ENCODE results near the gene FANCC. TPM values are rescaled to one million over a fixed set of nuclear protein-coding genes. Genes with fewer than 3 reads are reported as not detected.

Gene FANCC
- total and polyA plus RNA-seq, 9 donors, result 9.8 to 16.4 (median 15.0) TPM

DNA sequence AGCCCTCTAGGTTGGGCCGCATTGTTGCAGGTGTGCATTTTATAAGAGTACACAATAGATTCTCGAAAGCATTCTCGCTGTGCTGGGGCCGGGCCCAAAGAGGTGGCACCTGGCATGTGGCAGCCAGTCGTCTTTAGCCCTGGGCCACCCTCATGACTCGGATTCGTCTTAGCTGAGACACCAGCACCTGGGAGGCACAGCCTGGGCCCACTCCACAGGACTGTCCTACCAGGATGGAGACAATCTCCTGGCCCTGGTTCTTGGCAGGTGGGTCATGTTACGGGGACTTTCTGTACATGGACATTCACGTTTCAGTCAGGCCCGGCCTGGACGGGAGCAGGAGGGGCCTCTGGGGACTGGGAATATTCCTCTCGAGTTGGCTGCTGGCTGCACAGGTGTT lies 212.5 kb downstream of the FANCC start:
- Histone ChIP-seq H3K4me1 (ENCODE audit: control insufficient read depth, insufficient read depth, low read length) (peaks cover 57% of the 10 kb centered on the region), H3K36me3 (ENCODE audit: control insufficient read depth, insufficient read depth, low read length) (peaks cover 54% of the 10 kb centered on the region), H3K4me3 (ENCODE audit: low read length) (no peak overlapping the region), H3K9me3 (replicated peaks; ENCODE audit: control insufficient read depth, low read depth, low read length) (no peaks in the 10 kb centered on the region), H3K27me3 (ENCODE audit: control insufficient read depth, insufficient read depth, low read length) (no peaks in the 10 kb centered on the region), H3K27ac (ENCODE audit: low read length) (no peak overlapping the region)
- DNase-seq, result no peak
- 90% methylated on average over 7 of the region's 12 CpGs for WGBS (ENCODE audit: insufficient coverage)

DNA sequence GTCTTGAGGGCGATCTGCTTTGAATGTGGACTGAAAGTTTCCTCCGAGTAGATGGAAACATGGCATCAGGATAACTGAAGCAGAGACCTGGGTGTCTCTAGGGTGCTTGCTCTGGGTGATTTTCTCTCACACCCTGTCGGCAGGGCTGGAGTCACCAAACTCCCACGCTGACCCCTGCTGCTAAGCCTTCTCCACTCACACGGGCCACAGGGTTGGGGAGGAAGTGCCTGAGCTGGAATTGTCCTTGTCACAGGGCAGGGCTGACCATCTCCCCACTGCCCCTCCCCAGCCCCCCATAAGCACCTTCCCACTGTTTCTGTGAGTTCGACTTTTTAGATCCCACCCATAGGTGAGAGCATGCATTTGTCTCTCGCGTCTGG lies 212.9 kb downstream of the FANCC start:
- Histone ChIP-seq H3K4me3 (ENCODE audit: low read length) (no peak overlapping the region), H3K4me1 (ENCODE audit: control insufficient read depth, insufficient read depth, low read length) (peaks cover 60% of the 10 kb centered on the region), H3K27ac (ENCODE audit: low read length) (no peak overlapping the region), H3K36me3 (ENCODE audit: control insufficient read depth, insufficient read depth, low read length) (peaks cover 54% of the 10 kb centered on the region), H3K27me3 (ENCODE audit: control insufficient read depth, insufficient read depth, low read length) (no peaks in the 10 kb centered on the region), H3K9me3 (replicated peaks; ENCODE audit: control insufficient read depth, low read depth, low read length) (no peaks in the 10 kb centered on the region)
- WGBS (ENCODE audit: insufficient coverage), result 79% methylated on average over 4 of the region's 8 CpGs
- no peak for DNase-seq

DNA sequence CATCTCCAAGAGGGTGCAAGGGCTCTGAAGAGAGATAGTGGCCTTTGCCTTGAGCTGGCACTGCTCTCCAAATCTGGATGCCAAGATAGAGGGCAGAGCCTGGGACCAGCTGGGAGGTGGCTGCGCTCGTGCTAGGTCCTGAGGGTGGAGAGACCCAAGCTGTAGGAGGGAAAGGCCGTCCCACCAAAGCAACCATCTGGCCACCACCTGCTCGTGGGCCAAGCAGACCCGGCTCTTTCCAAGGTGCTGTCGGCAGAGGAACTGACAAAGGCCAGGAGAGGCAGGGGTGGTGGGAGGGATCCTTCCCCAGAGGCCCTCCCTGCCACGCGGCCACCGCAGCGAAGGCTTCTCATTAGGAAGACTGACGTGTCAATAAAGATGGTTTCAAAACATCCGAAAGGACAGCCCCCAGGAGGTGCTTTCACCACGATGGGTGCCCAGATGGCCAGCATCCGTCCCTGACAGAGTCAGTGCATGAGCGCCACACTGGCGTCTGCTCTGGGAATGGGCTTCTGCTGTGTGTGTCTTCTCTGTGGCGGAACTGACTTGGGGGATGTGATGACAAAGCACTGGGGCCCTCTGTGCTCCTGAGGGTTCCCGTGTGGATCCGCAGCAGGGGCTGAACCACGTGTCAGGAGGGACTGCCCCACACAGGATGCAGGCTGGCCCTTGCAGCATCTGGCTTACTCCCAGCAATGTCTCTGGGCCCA lies 213.5 kb downstream of the FANCC start:
- WGBS (ENCODE audit: insufficient coverage), result 57% methylated on average over 19 of the region's 20 CpGs
- Histone ChIP-seq H3K36me3 (ENCODE audit: control insufficient read depth, insufficient read depth, low read length) (peaks cover 53% of the 10 kb centered on the region), H3K4me3 (ENCODE audit: low read length) (no peak overlapping the region), H3K27ac (ENCODE audit: low read length) (peak overlapping the region; percentile 56), H3K9me3 (replicated peaks; ENCODE audit: control insufficient read depth, low read depth, low read length) (no peaks in the 10 kb centered on the region), H3K4me1 (ENCODE audit: control insufficient read depth, insufficient read depth, low read length) (peaks cover 62% of the 10 kb centered on the region), H3K27me3 (ENCODE audit: control insufficient read depth, insufficient read depth, low read length) (no peaks in the 10 kb centered on the region)
- peak; percentile 37 for DNase-seq

DNA sequence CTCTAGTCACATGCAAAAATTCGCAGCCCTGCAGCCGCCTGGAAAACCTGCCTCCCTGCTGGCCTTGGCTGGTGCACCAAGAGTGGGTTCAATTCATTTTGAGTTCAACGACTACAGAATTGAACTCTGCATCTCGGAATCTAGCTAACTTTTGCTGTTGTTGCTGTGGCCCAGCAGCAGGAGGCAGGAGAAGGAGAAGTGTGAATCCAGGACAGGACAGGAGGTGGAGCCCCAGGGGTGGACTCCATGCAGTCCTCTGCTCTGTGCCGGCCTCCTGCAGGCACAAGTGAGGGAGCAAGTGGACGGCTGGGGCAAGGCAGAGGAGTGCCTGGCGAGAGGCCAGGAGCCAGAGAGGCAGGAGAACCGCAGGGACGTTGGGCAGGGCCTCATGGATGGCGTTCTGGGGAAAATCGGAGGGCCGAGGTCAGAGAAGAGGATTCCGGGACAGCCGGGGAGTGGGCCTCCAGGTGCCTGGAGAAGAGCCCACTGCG lies 214.2 kb downstream of the FANCC start:
- DNase-seq, result no peak
- Histone ChIP-seq H3K4me3 (ENCODE audit: low read length) (no peak overlapping the region), H3K27ac (ENCODE audit: low read length) (peak overlapping the region; percentile 56), H3K27me3 (ENCODE audit: control insufficient read depth, insufficient read depth, low read length) (no peaks in the 10 kb centered on the region), H3K9me3 (replicated peaks; ENCODE audit: control insufficient read depth, low read depth, low read length) (no peaks in the 10 kb centered on the region), H3K4me1 (ENCODE audit: control insufficient read depth, insufficient read depth, low read length) (peaks cover 66% of the 10 kb centered on the region), H3K36me3 (ENCODE audit: control insufficient read depth, insufficient read depth, low read length) (peaks cover 52% of the 10 kb centered on the region)
- 66% methylated on average over 15 of the region's 15 CpGs for whole genome bisulfite sequencing (ENCODE audit: insufficient coverage)

DNA sequence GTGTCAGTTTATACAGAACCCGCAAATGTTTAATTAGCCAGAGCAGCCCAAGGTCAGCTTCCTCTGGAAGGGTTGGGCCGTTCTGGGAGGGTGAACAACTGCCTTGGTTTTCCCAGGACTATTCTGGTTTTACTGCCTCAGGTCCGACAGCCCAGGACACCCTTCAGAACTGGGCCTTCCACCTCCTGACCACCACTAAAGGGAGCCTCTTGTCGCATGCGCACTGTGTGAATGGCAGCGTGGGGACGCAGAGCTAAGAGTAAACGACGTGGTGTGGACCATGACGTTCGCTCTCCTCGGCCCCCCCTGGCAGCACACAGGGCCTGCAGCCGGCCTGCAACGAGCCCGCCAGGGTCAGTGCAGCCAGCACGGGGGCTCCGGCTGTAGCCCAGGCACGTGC lies 214.9 kb downstream of the FANCC start:
- no peak overlapping the region for H3K27ac ChIP-seq (ENCODE audit: low read length)
- H3K9me3 ChIP-seq (replicated peaks; ENCODE audit: control insufficient read depth, low read depth, low read length), result no peaks in the 10 kb centered on the region
- peaks cover 68% of the 10 kb centered on the region for H3K4me1 ChIP-seq (ENCODE audit: control insufficient read depth, insufficient read depth, low read length)

DNA sequence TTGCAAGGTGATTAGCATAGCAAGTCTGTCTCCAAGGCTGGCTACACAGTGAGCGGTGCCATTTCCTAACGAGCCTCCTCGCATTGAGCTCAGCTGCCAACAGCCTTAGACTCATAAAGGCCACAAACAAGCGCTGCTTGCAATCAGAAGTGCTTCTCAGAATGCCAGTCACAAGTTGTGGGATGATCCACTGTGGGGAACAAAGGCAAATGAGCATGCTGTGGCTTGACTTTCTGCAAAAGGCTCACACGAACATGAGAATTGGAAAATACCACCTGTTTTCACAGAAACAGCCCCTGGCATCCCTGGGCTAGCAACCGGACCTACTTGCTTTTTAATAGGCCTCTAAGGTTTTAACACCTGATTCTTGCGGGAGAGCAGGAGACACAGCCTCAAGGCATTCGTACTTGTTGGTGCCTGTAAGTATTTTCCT lies 215.5 kb downstream of the FANCC start:
- no peaks in the 10 kb centered on the region for H3K9me3 ChIP-seq (replicated peaks; ENCODE audit: control insufficient read depth, low read depth, low read length)
- no peaks in the 10 kb centered on the region for H3K27me3 ChIP-seq (ENCODE audit: control insufficient read depth, insufficient read depth, low read length)
- peaks cover 59% of the 10 kb centered on the region for H3K36me3 ChIP-seq (ENCODE audit: control insufficient read depth, insufficient read depth, low read length)
- peaks cover 63% of the 10 kb centered on the region for H3K4me1 ChIP-seq (ENCODE audit: control insufficient read depth, insufficient read depth, low read length)
- DNase-seq, result no peak
- no peak overlapping the region for H3K27ac ChIP-seq (ENCODE audit: low read length)
- H3K4me3 ChIP-seq (ENCODE audit: low read length), result no peak overlapping the region
- 52% methylated on average over 6 of the region's 8 CpGs for WGBS (ENCODE audit: insufficient coverage)

More for the DNA sequence above, 214.9 kb downstream of the FANCC start:
- Histone ChIP-seq H3K36me3 (ENCODE audit: control insufficient read depth, insufficient read depth, low read length) (peaks cover 57% of the 10 kb centered on the region), H3K4me3 (ENCODE audit: low read length) (no peak overlapping the region), H3K27me3 (ENCODE audit: control insufficient read depth, insufficient read depth, low read length) (no peaks in the 10 kb centered on the region)
- no peak for DNase-seq
- 76% methylated on average over 18 of the region's 18 CpGs for WGBS (ENCODE audit: insufficient coverage)

DNA sequence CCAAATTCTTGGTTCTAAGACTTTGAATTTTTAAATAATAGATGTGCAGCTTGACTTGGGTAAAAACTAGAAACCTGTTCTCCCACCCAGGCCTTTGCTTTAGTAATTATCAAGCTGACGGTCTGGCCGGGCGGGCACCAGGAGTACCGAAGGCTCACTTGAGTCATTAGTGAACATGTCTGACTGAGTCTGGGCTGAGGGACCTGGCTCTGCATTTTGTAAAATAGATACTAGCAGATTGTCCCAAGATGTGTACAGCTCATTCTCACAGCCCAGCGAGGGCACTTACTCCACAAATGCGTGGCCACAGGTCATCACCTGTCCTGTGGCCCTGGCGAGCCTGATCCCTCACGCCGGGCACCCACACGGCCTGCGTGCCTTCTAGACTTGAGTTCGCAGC lies 216.2 kb downstream of the FANCC start:
- DNase-seq, result no peak
- peaks cover 62% of the 10 kb centered on the region for H3K4me1 ChIP-seq (ENCODE audit: control insufficient read depth, insufficient read depth, low read length)
- WGBS (ENCODE audit: insufficient coverage), result 92% methylated on average over 11 of the region's 12 CpGs

DNA sequence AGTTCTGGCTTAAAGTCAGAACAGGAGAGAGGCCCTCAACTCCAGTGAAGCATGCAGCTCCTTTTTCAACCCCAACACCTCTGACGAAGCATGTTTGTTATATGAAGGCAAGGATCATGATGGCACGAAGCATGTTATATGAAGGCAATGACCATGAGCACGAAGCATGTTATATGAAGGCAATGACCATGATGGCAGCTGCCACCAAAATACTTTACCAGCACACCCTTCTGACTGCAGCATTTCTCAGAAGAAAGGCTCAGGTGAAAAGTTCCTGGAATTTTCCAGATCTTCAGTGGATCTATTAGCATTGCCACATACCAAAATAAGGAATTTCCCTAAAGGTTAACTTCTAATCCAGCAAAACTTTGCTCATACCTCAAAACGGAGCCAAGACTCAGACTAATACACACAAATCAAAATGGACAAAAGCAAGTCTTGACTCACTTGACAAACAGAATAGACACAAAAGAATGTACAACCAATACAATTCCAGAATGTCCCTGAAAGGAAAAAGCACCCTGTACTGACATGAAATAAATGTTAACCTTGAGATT lies 217.4 kb downstream of the FANCC start:
- Histone ChIP-seq H3K36me3 (ENCODE audit: control insufficient read depth, insufficient read depth, low read length) (peaks cover 47% of the 10 kb centered on the region), H3K4me1 (ENCODE audit: control insufficient read depth, insufficient read depth, low read length) (peaks cover 73% of the 10 kb centered on the region), H3K27me3 (ENCODE audit: control insufficient read depth, insufficient read depth, low read length) (no peaks in the 10 kb centered on the region), H3K4me3 (ENCODE audit: low read length) (no peak overlapping the region), H3K9me3 (replicated peaks; ENCODE audit: control insufficient read depth, low read depth, low read length) (no peaks in the 10 kb centered on the region), H3K27ac (ENCODE audit: low read length) (no peak overlapping the region)
- WGBS (ENCODE audit: insufficient coverage), result 100% methylated on average over 1 of the region's 4 CpGs
- no peak for DNase-seq

More for the DNA sequence above, 216.2 kb downstream of the FANCC start:
- Histone ChIP-seq H3K36me3 (ENCODE audit: control insufficient read depth, insufficient read depth, low read length) (peaks cover 54% of the 10 kb centered on the region), H3K27me3 (ENCODE audit: control insufficient read depth, insufficient read depth, low read length) (no peaks in the 10 kb centered on the region), H3K9me3 (replicated peaks; ENCODE audit: control insufficient read depth, low read depth, low read length) (no peaks in the 10 kb centered on the region), H3K27ac (ENCODE audit: low read length) (no peak overlapping the region), H3K4me3 (ENCODE audit: low read length) (no peak overlapping the region)

DNA sequence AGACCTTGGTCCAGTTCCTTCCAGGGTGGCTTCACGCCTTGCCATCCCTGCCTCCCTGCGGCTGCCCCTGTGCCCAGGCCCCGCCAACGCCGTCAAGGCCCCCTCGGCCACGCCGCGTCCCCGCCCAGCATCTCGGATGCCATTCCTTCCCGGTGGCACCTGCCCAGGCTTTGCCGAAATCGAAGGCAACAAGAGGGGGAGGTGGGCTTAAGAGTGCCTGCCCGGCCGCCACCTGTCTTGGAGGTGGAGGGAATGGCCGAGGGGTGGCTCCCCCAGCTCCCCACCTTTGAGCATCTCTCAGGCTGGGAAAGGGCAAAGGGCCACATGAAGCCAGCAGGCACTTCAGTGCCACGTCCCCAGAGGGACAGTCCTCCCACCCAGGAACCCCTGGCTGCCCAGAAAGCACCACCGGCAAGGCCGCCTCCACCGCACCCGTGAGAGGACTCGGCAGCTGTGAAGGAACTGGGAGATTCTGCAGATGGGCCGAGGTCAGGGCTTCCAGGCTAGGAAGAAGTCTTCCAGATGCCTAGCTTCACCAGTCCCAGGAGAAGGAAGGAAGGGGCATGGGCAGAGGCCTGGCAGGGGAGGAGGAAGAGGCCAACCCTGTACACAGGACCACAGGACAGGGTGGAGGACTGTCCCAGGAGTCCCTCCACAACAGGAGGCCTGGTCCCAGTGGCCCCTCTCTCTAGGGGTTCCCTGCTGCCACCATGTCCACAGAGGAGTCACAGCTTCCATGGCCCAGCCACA lies 218.0 kb downstream of the FANCC start:
- Histone ChIP-seq H3K4me1 (ENCODE audit: control insufficient read depth, insufficient read depth, low read length) (peaks cover 70% of the 10 kb centered on the region), H3K36me3 (ENCODE audit: control insufficient read depth, insufficient read depth, low read length) (peaks cover 42% of the 10 kb centered on the region), H3K27ac (ENCODE audit: low read length) (no peak overlapping the region), H3K4me3 (ENCODE audit: low read length) (no peak overlapping the region), H3K9me3 (replicated peaks; ENCODE audit: control insufficient read depth, low read depth, low read length) (no peaks in the 10 kb centered on the region), H3K27me3 (ENCODE audit: control insufficient read depth, insufficient read depth, low read length) (no peaks in the 10 kb centered on the region)
- no peak for DNase-seq
- WGBS (ENCODE audit: insufficient coverage), result 94% methylated on average over 16 of the region's 24 CpGs

DNA sequence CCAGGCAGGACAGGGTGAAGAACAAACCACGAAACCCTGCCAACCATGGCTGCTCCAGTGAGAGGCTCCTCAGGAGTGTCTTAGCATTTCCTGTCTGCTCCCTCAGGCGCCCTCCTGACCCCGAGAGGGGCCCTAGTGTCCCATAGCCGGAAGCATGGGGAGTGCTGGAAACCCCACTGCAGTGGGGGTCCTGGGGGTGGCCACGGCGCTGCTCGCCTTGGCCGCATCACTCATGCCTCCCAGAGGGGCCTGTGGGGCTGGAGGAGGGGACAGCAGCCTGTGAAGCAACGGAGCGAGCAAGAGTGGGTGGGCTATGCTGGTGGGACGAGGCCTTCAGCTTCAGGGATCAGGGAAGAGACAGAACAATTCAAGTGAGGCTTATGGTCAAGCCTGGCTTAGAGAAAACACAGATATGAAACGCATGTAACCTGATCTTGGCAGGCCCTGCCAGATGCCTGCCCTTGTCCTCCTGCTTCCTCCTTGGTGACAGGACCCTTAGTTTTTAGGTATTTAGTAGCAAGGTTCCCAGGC lies 219.1 kb downstream of the FANCC start:
- Histone ChIP-seq H3K9me3 (replicated peaks; ENCODE audit: control insufficient read depth, low read depth, low read length) (no peaks in the 10 kb centered on the region), H3K4me1 (ENCODE audit: control insufficient read depth, insufficient read depth, low read length) (peaks cover 74% of the 10 kb centered on the region), H3K4me3 (ENCODE audit: low read length) (no peak overlapping the region), H3K36me3 (ENCODE audit: control insufficient read depth, insufficient read depth, low read length) (peaks cover 46% of the 10 kb centered on the region), H3K27ac (ENCODE audit: low read length) (peak overlapping the region; percentile 62), H3K27me3 (ENCODE audit: control insufficient read depth, insufficient read depth, low read length) (no peaks in the 10 kb centered on the region)
- DNase-seq, result no peak
- 48% methylated on average over 12 of the region's 12 CpGs for WGBS (ENCODE audit: insufficient coverage)
